Cortex of kidney (tissue), 1 donor: ENCODE results near the gene CDC25B.

ENCODE experiments used
- DNase-seq: peaks from one replicate; lab custom pipeline; 2025; lab: John Stamatoyannopoulos, UW

Gene CDC25B

DNA sequence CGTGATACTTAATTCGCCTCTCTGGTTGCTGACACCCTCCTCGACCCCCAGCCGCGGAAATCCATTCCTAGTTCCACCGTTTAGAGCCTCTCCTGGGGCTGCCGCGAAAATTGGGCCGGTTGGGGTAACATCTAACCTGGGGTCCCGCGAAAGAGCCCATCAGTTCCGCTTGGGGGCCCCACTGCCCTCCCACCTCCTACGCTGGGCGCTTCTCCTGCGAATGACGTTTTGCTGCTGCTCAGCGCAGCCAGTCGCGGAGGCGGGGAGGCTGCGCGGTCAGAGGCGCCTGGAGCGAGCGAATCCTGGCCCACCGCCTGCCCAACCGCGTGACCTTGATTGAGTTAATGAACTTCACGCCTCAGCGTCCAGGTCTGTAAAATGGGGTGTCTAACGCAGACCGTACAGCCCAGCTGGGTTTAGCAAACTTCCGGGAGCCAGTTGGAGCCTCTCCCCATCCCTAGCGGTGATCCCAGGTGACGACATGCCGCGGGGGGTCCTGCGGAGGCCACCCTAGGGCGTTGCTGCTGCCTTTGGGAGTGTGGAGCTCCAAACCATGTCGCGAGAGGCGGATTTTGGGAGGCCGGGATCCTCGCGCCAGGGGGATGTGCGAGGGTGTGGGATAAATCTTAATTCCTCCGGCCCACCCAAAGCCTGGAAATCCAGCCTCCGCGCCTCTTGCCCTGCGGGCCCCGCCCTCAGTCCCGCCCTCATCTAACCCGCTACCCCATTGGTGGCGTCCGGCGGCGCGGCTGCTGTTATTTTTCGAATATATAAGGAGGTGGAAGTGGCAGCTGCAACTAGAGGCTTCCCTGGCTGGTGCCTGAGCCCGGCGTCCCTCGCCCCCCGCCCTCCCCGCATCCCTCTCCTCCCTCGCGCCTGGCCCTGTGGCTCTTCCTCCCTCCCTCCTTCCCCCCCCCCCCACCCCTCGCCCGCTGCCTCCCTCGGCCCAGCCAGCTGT is at the start of gene CDC25B:
CDC25B (plus strand) TSS at position 800 of the 958 bp plus-strand sequence. CDS start 222 bp downstream, outside the sequence.
- no peak for DNase-seq

DNA sequence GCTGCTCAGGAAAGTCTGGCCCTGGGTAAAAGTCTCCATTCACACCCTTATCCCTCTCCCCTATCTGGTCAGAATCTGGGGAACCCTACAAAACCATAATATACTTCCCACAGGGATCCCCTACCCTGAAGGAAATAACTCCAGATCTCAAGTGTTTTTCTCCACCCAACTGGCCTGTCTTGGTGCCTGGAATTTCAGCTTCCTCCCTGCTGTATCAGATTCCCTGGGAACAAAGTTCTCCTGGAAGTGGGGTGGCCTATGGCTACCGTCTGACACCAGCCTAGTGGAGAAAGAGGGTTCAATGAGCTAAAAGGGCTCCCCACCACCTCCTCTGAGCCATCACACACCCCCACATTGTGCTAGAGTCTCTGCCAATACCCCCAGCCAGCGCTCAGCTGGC is 48.6 kb upstream of the CDC25B start:
- DNase-seq = no peak

DNA sequence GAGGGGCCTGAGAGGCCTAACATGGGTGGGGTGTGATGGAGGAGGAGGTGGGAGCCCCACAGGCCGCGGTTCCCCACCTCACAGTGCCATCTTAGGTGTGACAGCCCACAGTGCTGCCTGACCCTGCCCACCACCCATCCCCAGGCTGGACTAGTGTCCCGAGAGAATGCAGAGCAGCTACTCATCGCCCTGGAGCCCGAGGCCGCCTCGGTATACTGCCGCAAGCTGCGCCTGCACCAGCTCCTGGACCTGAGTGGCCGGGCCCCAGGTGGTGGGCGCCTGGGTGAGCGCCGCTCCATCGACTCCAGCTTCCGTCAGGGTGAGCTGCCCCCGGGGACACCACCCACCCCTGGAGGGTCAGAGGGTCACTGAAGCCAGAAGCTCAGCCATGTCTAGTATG is 48.0 kb upstream of the CDC25B start:
- no peak for DNase-seq

DNA sequence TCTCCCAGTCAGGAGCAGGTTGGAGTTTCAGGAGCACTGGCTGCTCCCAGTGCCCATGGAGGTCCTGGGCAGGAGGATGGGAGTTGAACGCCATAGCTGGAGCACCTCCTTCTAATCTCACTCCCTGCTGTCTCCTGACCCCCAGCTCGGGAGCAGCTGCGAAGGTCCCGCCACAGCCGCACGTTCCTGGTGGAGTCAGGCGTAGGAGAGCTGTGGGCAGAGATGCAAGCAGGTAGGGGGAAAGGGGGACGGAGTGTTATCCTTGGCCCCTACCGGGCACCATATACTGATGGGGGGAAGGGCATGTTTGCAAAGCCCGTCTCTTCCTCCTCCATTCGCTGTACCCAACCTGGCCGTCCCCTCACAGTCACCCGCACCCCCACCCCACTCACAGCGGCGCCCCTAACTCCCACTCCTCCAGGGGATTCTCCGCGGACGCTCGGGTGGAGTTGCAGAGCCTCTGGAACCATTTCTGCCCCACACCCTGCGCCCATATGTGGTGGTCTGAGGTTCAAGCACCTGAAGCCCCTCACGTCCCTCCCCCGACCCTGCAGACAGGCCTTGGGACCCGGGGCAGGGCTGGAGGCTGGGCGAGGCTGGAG is 46.9 kb upstream of the CDC25B start:
- no peak for DNase-seq

DNA sequence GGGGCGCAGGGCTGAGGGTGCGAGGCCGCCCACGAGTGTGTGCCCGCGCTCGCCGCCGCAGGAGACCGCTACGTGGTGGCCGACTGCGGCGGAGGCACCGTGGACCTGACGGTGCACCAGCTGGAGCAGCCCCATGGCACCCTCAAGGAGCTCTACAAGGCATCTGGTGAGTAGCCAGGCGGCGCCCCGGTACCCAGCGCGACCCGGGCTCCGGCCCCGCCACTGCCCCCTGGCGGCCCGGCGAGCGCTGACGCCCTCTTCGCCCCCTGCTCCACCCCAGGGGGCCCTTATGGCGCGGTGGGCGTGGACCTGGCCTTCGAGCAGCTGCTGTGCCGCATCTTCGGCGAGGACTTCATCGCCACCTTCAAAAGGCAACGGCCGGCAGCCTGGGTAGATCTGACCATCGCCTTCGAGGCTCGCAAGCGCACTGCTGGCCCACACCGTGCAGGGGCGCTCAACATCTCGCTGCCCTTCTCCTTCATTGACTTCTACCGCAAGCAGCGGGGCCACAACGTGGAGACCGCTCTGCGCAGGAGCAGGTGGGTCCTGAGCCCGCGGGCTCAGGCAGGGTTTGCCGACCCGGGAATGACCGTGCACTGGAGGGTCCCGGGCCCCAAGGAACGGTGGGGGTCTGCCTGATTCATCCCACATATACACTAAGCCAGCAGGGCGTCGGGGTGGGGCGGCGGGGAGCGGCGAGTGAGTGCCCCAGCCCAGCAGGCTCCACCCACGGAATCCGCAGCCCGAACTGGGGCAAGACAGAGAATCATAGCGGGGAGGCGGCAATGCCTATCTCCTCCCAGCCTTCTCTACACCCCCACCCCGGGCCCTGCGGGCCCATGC is 46.2 kb upstream of the CDC25B start:
- DNase-seq = no peak

DNA sequence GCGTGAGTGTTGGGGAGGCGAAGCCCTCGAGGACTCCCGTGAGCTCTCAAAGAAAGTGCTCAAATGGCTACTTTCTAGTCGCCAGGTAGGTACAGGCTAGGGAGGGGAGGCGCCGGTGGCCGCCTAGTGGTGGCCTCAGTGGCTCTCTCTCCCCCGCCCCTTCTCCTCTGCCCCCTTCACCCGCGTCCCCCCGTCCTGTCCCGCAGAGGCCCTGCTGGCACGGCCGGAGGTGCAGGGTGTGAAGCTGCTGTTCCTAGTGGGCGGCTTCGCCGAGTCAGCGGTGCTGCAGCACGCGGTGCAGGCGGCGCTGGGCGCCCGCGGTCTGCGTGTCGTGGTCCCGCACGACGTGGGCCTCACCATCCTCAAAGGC is 44.8 kb upstream of the CDC25B start:
- no peak for DNase-seq

DNA sequence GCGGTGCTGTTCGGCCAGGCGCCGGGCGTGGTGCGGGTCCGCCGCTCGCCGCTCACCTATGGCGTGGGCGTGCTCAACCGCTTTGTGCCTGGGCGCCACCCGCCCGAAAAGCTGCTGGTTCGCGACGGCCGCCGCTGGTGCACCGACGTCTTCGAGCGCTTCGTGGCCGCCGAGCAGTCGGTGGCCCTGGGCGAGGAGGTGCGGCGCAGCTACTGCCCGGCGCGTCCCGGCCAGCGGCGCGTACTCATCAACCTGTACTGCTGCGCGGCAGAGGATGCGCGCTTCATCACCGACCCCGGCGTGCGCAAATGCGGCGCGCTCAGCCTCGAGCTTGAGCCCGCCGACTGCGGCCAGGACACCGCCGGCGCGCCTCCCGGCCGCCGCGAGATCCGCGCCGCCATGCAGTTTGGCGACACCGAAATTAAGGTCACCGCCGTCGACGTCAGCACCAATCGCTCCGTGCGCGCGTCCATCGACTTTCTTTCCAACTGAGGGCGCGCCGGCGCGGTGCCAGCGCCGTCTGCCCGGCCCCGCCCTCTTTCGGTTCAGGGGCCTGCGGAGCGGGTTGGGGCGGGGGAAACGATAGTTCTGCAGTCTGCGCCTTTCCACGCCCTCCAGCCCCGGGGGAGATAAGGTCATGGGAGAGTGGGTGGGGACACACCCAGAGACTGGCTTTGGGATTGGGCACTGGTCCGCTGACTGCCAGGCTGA is 44.3 kb upstream of the CDC25B start:
- no peak for DNase-seq

DNA sequence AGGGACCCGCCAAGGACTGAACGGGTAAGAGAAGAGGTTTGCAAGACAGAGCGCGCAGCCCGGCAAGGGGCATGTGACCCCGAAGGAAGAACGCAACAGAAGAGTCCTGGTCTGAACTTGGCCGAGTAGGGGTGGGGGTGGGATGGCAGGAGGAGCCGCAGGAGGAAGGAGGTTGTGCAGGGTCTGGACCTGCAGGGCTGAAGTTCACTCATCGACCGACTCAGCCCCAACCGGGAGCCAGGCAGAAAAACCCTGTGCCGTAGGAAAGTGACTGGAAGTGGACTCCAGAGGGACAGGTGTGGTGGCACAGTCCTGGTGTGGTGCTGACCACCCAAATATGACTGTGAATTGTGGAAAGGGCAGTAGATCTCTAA is 43.7 kb upstream of the CDC25B start:
- no peak for DNase-seq

DNA sequence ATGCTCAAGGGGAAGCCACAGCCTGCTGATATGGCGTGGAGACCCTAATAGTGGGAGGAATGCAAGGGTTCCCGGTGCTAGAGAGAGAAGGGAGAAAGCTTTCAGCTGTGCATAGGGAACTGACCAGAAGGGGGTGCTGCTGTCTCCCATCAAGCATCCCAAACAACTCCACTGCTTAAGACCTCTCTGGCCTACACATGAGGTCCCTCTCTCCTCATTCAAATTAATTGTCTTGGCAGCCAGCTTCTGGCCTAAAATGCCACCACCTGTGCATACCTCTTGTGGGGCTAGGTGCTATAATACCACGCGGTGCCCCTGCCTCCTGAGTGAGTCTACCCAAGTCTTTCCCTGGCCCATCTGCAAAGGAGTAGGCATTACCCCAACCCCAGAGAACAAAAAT is 43.0 kb upstream of the CDC25B start:
- no peak for DNase-seq

DNA sequence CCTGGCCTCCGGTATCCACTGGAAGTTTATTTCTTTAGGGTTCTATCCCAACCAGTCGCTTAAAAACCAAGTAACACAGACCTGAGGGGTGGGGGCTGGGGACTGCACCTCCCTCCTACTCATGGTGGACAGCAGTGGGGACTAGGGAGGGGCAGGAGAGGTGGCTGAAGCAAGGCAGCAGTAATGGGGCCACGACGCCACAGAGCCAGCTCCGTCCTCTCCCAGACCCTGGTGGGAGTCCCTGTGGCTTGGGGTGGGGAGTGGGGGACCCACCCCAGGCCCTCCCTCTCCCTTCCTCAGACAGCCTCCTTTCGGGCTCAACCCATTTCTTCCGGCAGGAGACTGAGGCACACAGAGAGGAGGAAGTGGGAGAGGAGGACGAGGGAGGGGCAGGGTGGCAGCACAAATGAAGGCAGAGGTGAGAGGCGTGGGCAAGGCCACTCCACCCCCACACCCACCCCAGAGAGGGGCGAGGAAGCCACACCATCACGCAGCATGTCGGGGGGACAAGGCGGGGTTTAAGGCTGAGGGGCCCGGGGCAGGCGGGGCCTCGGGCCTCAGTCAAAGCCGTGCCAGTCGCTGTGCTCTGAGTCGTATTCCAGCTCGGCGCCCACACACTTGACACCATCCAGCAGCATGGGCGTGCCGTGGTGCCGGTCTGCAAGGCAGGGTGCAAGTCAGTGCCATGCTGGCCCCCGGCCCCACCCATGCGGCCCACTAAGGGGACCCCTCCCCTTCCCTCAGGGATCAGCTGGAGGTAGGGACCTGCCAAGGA is 42.4 kb upstream of the CDC25B start:
- no peak for DNase-seq

DNA sequence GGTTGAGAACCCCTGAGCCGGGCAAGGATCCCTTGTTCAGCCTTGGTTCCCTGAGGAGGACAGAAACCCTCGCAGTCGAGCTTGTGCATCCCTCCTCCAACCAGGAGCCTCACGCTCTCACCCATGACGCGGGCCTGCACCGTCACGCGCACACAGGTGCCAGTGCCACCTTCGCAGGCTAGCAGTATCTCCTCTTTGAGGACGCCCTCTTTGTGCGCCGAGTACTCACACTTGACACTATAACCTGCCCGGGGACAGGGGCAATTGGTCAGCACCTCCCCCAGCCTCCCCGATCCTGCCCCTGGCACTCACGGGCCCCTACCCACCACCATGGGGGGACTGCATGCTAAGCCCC is 41.9 kb upstream of the CDC25B start:
- no peak for DNase-seq

DNA sequence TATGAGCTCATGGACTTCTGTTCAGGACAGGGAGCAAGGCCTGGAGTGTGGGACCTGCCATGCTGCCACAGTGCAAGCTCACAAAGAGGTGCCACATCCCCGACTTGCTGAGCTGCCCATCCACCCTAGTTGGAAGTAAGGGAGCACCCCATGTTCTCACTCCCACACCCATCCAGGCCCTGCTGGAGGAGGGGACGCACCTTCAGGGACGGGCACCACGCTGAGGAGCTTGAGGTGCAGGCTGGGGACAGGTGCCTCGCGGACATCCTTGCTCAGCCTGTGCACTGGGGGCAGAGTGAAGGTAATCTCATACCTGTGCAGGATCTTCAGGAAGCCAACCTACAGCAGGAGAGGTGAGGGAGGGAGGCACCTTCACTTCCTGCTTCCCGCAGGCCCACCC is 40.8 kb upstream of the CDC25B start:
- no peak for DNase-seq

DNA sequence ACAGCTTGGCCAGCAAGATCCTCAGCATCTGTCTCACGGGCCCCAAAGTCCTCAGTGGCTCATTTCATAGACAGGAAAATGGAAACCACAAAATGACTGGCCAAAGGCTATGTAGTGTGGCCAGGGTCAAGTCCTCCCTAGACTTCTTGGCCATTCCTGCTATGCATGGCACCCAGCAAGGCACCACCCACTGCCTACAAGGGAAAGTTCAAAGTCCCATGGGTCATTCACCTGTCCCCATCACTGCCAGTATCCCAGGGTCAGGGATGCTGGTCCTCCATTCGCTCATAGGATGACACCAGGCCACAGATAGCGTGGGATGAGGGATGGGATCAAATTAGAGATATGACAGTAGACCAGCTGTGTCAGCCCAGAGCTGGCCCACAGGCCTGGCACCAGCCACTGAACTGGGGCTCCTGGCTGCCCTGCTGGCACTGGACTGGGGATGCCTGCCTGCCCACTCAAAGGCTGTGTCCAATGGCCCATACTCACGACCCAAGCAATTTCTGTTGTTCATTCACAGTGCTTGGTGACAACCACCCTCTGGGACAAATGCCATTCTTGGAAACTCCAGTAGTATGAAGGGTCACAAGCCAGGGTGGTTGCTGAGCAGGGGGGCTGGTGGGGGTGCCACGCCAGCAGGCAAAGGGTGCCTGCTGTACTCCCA is 40.2 kb upstream of the CDC25B start:
- no peak for DNase-seq

DNA sequence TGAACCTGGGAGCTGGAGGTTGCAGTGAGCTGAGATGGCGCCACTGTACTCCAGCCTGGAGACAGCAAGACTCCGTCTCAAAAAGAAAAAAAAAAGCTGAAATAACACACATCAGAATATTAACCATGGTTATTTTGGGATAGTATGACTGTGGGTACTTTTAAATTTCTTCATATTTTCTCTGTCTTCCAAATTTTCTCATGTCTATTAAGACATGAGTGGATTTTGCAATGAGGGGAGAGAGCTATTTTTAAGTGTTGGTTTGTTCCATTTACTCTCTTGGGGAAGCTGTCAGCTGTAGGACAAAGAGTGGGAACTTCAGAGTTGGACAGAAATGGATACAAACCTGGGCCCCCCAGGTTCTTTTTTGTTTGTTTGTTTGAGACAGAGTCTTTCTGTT is 38.8 kb upstream of the CDC25B start:
- DNase-seq = no peak

DNA sequence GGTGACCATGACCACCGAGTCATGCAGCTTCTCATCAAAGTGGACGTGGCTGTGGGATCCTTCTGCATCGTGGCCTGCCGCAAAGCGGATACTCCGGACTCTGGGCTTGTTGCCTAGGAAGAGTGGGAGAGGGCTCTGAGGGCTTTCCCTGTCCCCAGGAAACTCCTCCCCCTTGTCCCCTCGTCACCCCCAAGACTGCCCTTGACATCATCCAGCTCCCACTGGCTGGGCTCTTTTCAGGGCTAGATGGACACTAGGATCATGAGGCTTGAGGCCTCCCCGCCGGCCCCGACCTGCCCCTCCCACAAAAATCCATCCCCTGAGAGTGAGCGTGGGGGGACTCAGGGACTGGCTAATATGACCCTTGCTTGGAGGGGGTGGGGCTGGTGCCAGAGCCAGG is 37.5 kb upstream of the CDC25B start:
- no peak for DNase-seq

DNA sequence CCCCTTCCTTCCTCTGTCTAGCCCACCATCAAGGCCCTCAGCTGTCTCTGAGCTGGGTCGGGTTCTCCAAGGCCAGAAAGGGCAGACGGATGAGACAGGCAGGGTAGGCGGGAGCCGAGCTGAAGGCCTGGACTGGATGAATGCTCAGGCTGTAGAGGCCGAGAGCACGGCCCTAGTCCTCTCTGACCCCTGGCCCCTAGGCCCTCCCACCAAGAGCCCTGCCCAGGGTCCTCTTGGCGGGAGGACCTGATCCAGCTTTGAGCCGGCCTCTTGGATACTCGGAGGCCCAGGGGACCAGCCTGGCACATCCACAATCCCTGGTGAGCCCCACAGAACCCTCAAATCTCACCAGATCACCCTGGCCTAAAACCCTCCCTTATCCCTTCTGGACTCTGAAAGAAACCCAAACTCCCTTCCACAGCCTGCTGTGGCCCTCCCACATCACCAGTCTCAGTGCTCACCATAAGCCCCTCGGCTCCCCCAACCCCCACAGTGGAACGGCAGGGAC is 36.7 kb upstream of the CDC25B start:
- no peak for DNase-seq

DNA sequence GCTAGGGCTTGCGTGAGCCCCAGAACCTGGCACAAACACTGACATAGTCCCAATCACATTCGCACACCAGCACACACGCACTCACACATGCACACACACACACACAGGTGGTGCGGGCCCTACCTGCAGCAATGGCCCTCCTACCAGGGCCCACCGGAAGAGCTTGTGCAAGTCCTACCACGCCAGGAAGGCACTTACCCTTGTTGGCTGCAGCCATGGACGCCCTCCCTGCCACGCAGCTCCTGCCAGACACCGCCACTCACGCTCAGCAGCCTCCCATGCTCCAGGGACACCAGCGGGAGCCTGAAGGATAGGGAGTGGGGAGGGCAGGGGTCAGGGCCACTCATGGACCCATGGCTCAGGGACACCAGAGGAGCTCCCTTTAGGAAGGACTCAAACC is 36.2 kb upstream of the CDC25B start:
- no peak for DNase-seq

DNA sequence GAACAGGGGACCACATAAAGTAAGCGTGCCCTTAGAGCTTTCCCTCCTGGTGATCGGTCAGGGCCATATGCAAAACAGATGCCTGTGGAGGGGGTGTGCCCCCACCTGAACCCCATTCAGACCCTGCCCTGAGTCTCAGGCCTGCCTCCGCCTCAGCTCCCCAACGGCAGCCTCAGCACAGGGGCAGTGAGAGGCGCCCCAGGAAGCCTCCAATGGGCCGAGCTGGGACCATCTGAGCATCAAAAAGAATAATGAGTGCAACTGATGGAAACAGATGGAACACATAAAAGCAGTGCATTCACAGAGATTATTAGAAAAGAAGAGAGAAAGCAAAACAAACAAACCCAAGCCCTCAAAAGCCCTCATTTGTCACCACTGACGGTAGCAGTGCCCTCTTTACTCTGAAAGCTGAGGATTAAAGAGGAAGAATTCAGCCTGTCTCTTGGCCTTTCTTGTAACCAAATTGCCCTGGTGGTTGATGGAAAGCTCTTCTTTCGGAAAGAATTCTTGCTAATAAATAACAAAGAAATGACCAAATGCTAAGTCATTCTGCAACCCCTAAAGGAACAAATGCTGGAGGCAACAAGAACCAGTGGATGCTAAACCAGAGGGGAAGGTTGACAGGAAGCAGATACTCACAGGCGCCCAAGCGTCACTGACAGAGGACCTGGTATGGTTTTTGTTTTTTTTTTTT is 35.3 kb upstream of the CDC25B start:
- DNase-seq = no peak

DNA sequence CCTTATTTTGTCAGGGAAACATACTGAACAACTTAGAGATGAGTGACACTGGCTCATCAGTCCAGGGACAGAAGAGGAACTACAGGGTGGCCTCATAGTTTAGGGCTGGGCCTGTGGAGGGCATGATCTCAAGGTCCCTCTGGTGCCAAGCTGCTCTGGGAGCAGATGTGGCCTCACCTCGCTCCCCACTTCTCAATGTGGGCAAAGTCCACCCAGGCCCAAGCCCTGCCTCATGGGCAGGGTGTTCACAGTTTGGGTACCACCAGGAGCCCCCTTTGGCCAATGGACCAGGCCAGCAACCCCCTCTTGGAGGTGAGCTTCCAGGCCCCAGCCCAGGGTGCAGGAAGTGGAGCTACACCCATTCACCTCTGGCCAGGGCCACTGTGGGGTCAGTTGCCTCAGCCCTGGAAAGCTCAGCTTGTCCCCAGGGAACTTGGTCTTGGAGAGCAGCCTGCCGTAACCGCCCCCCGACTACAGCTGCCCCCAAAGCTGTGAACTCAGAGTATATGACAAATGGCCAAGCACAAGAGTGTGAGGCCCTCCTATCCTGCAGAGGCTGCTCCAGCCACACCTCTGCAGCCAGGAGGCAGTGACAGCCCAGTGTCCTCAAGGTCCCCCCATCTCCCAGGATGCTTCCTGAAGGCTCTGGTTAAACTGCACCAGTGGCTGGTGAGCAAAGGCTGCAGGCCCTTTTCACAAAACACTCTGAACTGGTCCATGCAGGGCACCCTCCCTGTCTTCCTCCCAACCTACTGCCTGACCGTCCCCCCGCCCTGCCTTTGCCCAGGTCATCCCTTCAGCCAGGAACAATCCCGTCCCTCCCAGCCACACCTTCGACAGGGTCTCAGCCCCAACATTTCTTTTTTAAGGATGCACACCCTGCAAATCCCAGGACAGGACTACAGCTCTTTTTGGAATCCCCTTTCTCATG is 32.2 kb upstream of the CDC25B start:
- no peak for DNase-seq
